ENCODE data around the gene UHRF1.
"Not testable (repeated sequence)": the region's sequence is repeated elsewhere in the genome, so short reads cannot be mapped to it uniquely, and the experiment has no call there.

Gene UHRF1

GRCh38 chr19:4929186-4929585 lies 19.9 kb downstream of the UHRF1 start:
- no peak for TF ChIP-seq POLR2A (IDR thresholded peaks at IDR 0.05; ENCODE audit: low read depth, low read length)
- no peak for TF ChIP-seq TAF1 (IDR thresholded peaks at IDR 0.05; ENCODE audit: low read depth, low read length)
- TF ChIP-seq PAX5 (IDR thresholded peaks at IDR 0.05; ENCODE audit: insufficient read depth, low read length, severe bottlenecking) = no peak
- no peak for TF ChIP-seq POLR2AphosphoS5 (IDR thresholded peaks at IDR 0.05; ENCODE audit: low read depth, low read length)
- no peak for TF ChIP-seq POU2F2 (IDR thresholded peaks at IDR 0.05; ENCODE audit: low read depth, low read length)
- no peak for TF ChIP-seq SPI1 (IDR thresholded peaks at IDR 0.05; ENCODE audit: low read depth, low read length)
- no peak for DNase-seq (ENCODE audit: insufficient read length, low spot score)
- no peak for FAIRE-seq

GRCh38 chr19:4930664-4931063 lies 21.4 kb downstream of the UHRF1 start:
- DNase-seq (ENCODE audit: insufficient read length, low spot score) (no peak), FAIRE-seq (no peak)
- TF ChIP-seq POLR2A (IDR thresholded peaks at IDR 0.05; ENCODE audit: low read depth, low read length) = no peak
- TF ChIP-seq PAX5 (IDR thresholded peaks at IDR 0.05; ENCODE audit: insufficient read depth, low read length, severe bottlenecking) = no peak
- TF ChIP-seq POU2F2 (IDR thresholded peaks at IDR 0.05; ENCODE audit: low read depth, low read length) = no peak
- TF ChIP-seq TAF1 (IDR thresholded peaks at IDR 0.05; ENCODE audit: low read depth, low read length) = no peak

GRCh38 chr19:4932711-4933110 lies 23.4 kb downstream of the UHRF1 start:
- TF ChIP-seq POU2F2 (IDR thresholded peaks at IDR 0.05; ENCODE audit: low read depth, low read length) = no peak
- no peak for TF ChIP-seq SPI1 (IDR thresholded peaks at IDR 0.05; ENCODE audit: low read depth, low read length)
- no peak for TF ChIP-seq TAF1 (IDR thresholded peaks at IDR 0.05; ENCODE audit: low read depth, low read length)
- no peak for TF ChIP-seq PAX5 (IDR thresholded peaks at IDR 0.05; ENCODE audit: insufficient read depth, low read length, severe bottlenecking)
- TF ChIP-seq POLR2AphosphoS5 (IDR thresholded peaks at IDR 0.05; ENCODE audit: low read depth, low read length) = no peak
- no peak for TF ChIP-seq POLR2A (IDR thresholded peaks at IDR 0.05; ENCODE audit: low read depth, low read length)
- FAIRE-seq = no peak
- DNase-seq (ENCODE audit: insufficient read length, low spot score) = no peak

- FAIRE-seq = no peak
- TF ChIP-seq POU2F2 (IDR thresholded peaks at IDR 0.05; ENCODE audit: low read depth, low read length) (no peak), POLR2AphosphoS5 (IDR thresholded peaks at IDR 0.05; ENCODE audit: low read depth, low read length) (no peak), SPI1 (IDR thresholded peaks at IDR 0.05; ENCODE audit: low read depth, low read length) (peak; percentile 89)
- no peak for DNase-seq (ENCODE audit: insufficient read length, low spot score)
These were observed 24.2 kb downstream of the UHRF1 start for GRCh38 chr19:4933528-4933927.

GRCh38 chr19:4935444-4935843 lies 26.1 kb downstream of the UHRF1 start:
- DNase-seq (ENCODE audit: insufficient read length, low spot score) = no peak
- no peak for TF ChIP-seq TAF1 (IDR thresholded peaks at IDR 0.05; ENCODE audit: low read depth, low read length)
- TF ChIP-seq PAX5 (IDR thresholded peaks at IDR 0.05; ENCODE audit: insufficient read depth, low read length, severe bottlenecking) = no peak
- TF ChIP-seq SPI1 (IDR thresholded peaks at IDR 0.05; ENCODE audit: low read depth, low read length) = no peak
- FAIRE-seq = no peak

- TF ChIP-seq POU2F2 (IDR thresholded peaks at IDR 0.05; ENCODE audit: low read depth, low read length) = no peak
- TF ChIP-seq TAF1 (IDR thresholded peaks at IDR 0.05; ENCODE audit: low read depth, low read length) = no peak
- TF ChIP-seq PAX5 (IDR thresholded peaks at IDR 0.05; ENCODE audit: insufficient read depth, low read length, severe bottlenecking) = no peak
- no peak for TF ChIP-seq POLR2A (IDR thresholded peaks at IDR 0.05; ENCODE audit: low read depth, low read length)
- TF ChIP-seq SPI1 (IDR thresholded peaks at IDR 0.05; ENCODE audit: low read depth, low read length) = no peak
- no peak for TF ChIP-seq POLR2AphosphoS5 (IDR thresholded peaks at IDR 0.05; ENCODE audit: low read depth, low read length)
- DNase-seq (ENCODE audit: insufficient read length, low spot score) = no peak
- no peak for FAIRE-seq
These were observed 27.8 kb downstream of the UHRF1 start for GRCh38 chr19:4937060-4937459.

- not testable (repeated sequence) for DNase-seq (ENCODE audit: insufficient read length, low spot score); FAIRE-seq
These were observed 29.2 kb downstream of the UHRF1 start for GRCh38 chr19:4938461-4938860.

- DNase-seq (ENCODE audit: insufficient read length, low spot score) (no peak), FAIRE-seq (no peak)
- TF ChIP-seq POLR2A (IDR thresholded peaks at IDR 0.05; ENCODE audit: low read depth, low read length) = no peak
- TF ChIP-seq SPI1 (IDR thresholded peaks at IDR 0.05; ENCODE audit: low read depth, low read length) = no peak
- no peak for TF ChIP-seq TAF1 (IDR thresholded peaks at IDR 0.05; ENCODE audit: low read depth, low read length)
- no peak for TF ChIP-seq POU2F2 (IDR thresholded peaks at IDR 0.05; ENCODE audit: low read depth, low read length)
- no peak for TF ChIP-seq POLR2AphosphoS5 (IDR thresholded peaks at IDR 0.05; ENCODE audit: low read depth, low read length)
- TF ChIP-seq PAX5 (IDR thresholded peaks at IDR 0.05; ENCODE audit: insufficient read depth, low read length, severe bottlenecking) = no peak
These were observed 30.2 kb downstream of the UHRF1 start for GRCh38 chr19:4939466-4939865.

- FAIRE-seq; DNase-seq (ENCODE audit: insufficient read length, low spot score): not testable (repeated sequence)
These were observed 32.4 kb downstream of the UHRF1 start for GRCh38 chr19:4941638-4942169.

GRCh38 chr19:4950650-4951049 lies 41.3 kb downstream of the UHRF1 start:
- not testable (repeated sequence) for FAIRE-seq; DNase-seq (ENCODE audit: insufficient read length, low spot score)

GRCh38 chr19:4951656-4952055 lies 42.4 kb downstream of the UHRF1 start:
- no peak for DNase-seq (ENCODE audit: insufficient read length, low spot score)
- no peak for TF ChIP-seq POLR2AphosphoS5 (IDR thresholded peaks at IDR 0.05; ENCODE audit: low read depth, low read length)
- no peak for TF ChIP-seq POU2F2 (IDR thresholded peaks at IDR 0.05; ENCODE audit: low read depth, low read length)
- no peak for TF ChIP-seq PAX5 (IDR thresholded peaks at IDR 0.05; ENCODE audit: insufficient read depth, low read length, severe bottlenecking)
- no peak for TF ChIP-seq POLR2A (IDR thresholded peaks at IDR 0.05; ENCODE audit: low read depth, low read length)
- no peak for TF ChIP-seq SPI1 (IDR thresholded peaks at IDR 0.05; ENCODE audit: low read depth, low read length)
- no peak for TF ChIP-seq TAF1 (IDR thresholded peaks at IDR 0.05; ENCODE audit: low read depth, low read length)
- no peak for FAIRE-seq
